ENCODE results near the gene ST8SIA6.

- no peak for TF ChIP-seq POLR2A (IDR thresholded peaks at IDR 0.05; ENCODE audit: low read length)
- no peak for TF ChIP-seq RAD21 (conservative IDR thresholded peaks at IDR 0.05 in 1 of 2, IDR thresholded peaks at IDR 0.05 in 1 of 2)
- no peak for TF ChIP-seq MAFK (IDR thresholded peaks at IDR 0.05; ENCODE audit: partially characterized antibody)
- TF ChIP-seq, protein P1, sequence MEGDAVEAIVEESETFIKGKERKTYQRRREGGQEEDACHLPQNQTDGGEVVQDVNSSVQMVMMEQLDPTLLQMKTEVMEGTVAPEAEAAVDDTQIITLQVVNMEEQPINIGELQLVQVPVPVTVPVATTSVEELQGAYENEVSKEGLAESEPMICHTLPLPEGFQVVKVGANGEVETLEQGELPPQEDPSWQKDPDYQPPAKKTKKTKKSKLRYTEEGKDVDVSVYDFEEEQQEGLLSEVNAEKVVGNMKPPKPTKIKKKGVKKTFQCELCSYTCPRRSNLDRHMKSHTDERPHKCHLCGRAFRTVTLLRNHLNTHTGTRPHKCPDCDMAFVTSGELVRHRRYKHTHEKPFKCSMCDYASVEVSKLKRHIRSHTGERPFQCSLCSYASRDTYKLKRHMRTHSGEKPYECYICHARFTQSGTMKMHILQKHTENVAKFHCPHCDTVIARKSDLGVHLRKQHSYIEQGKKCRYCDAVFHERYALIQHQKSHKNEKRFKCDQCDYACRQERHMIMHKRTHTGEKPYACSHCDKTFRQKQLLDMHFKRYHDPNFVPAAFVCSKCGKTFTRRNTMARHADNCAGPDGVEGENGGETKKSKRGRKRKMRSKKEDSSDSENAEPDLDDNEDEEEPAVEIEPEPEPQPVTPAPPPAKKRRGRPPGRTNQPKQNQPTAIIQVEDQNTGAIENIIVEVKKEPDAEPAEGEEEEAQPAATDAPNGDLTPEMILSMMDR (IDR thresholded peaks at IDR 0.05) = no peak
- no peak for TF ChIP-seq CHD2 (IDR thresholded peaks at IDR 0.05; ENCODE audit: low read length, partially characterized antibody)
Observed at GRCh38 chr10:17289763-17290162, 164.6 kb downstream of the ST8SIA6 start.
